NCI-H2171 (cell line): ENCODE measurements around the gene PHF5A.

Source experiments
- DNase-seq: peaks from one replicate; lab custom pipeline; 2025; lab: John Stamatoyannopoulos, UW

The PHF5A gene

GRCh38 chr22:41468381-41469217, at the start of gene PHF5A, which contains the start of gene ACO2:
PHF5A (minus strand) TSS chr22:41468692; CDS start chr22:41468653, 39 bp downstream.
ACO2 (plus strand) TSS chr22:41469117; CDS start chr22:41469147, 30 bp downstream.
- peak; percentile 96 for DNase-seq

- no peak for DNase-seq
These were observed 49.5 kb upstream of the PHF5A start for GRCh38 chr22:41518048-41518347.

GRCh38 chr22:41517172-41518047, 48.9 kb upstream of the PHF5A start:
- peak; percentile 35 for DNase-seq

- no peak for DNase-seq
These were observed 48.0 kb upstream of the PHF5A start for GRCh38 chr22:41516462-41516861.

- DNase-seq, result no peak
These were observed 44.9 kb upstream of the PHF5A start for GRCh38 chr22:41513391-41513790.

- peak; percentile 18 for DNase-seq
These were observed 44.1 kb upstream of the PHF5A start for GRCh38 chr22:41512421-41513194.

- no peak for DNase-seq
These were observed 43.1 kb upstream of the PHF5A start for GRCh38 chr22:41511521-41511968.

- DNase-seq, result no peak
These were observed 40.3 kb upstream of the PHF5A start for GRCh38 chr22:41508770-41509170.

- no peak for DNase-seq
These were observed 39.0 kb upstream of the PHF5A start for GRCh38 chr22:41507330-41508063.

- no peak for DNase-seq
These were observed 37.2 kb upstream of the PHF5A start for GRCh38 chr22:41505511-41506220.

GRCh38 chr22:41504816-41505215, 36.3 kb upstream of the PHF5A start:
- no peak for DNase-seq

- DNase-seq, result peak; percentile 43
These were observed 35.9 kb upstream of the PHF5A start for GRCh38 chr22:41504397-41504796.

GRCh38 chr22:41501209-41501608, 32.7 kb upstream of the PHF5A start:
- no peak for DNase-seq

GRCh38 chr22:41500303-41500702, 31.8 kb upstream of the PHF5A start:
- DNase-seq, result no peak

- DNase-seq, result no peak
These were observed 31.3 kb upstream of the PHF5A start for GRCh38 chr22:41499624-41500280.

- no peak for DNase-seq
These were observed 29.9 kb upstream of the PHF5A start for GRCh38 chr22:41498303-41498835.

- DNase-seq, result no peak
These were observed 23.0 kb upstream of the PHF5A start for GRCh38 chr22:41491374-41492100.

GRCh38 chr22:41488596-41489385, 20.3 kb upstream of the PHF5A start:
- no peak for DNase-seq
